ENCODE data around the gene EXOC3L4.

- TF ChIP-seq CTCF (IDR thresholded peaks at IDR 0.05; ENCODE audit: poor library complexity, severe bottlenecking) (no peak), POLR2AphosphoS5 (IDR thresholded peaks at IDR 0.05) (no peak), EZH2 (IDR thresholded peaks at IDR 0.05; ENCODE audit: borderline replicate concordance, insufficient read depth, low read length, poor library complexity, severe bottlenecking) (no peak), RAD21 (conservative IDR thresholded peaks at IDR 0.05) (no peak), REST (IDR thresholded peaks at IDR 0.05; ENCODE audit: borderline replicate concordance) (no peak), SMC3 (conservative IDR thresholded peaks at IDR 0.05; ENCODE audit: poor library complexity) (no peak), MXI1 (conservative IDR thresholded peaks at IDR 0.05; ENCODE audit: poor library complexity, severe bottlenecking) (no peak)
Observed at GRCh38 chr14:103156651-103157378, 62.3 kb downstream of the EXOC3L4 start.

Measured in neural cell (in vitro differentiated cells).